ENCODE data around the gene RRP9.

RRP9 gene

GRCh38 chr3:51957520-51958205 lies 16.0 kb upstream of the RRP9 start:
- Histone ChIP-seq H3K4me1 (ENCODE audit: insufficient read depth, low read length, severe bottlenecking) (peaks cover 9% of the 10 kb centered on the region), H2AFZ (ENCODE audit: low read length) (no peak overlapping the region), H3K36me3 (ENCODE audit: insufficient read depth, low read length) (no peaks in the 10 kb centered on the region), H3K4me3 (ENCODE audit: low read depth, low read length, poor library complexity, severe bottlenecking) (no peak overlapping the region), H3K79me2 (ENCODE audit: insufficient read depth, low read length) (no peaks in the 10 kb centered on the region), H3K4me2 (ENCODE audit: low read length) (no peak overlapping the region), H3K9me2 (ENCODE audit: low read depth, low read length) (no peaks in the 10 kb centered on the region), H3F3A (ENCODE audit: insufficient read depth, low read length) (no peaks in the 10 kb centered on the region), H3K9me3 (ENCODE audit: low read length) (no peaks in the 10 kb centered on the region), H3K27ac (ENCODE audit: low read depth, low read length, poor library complexity, severe bottlenecking) (no peak overlapping the region), H3K9ac (ENCODE audit: low read length) (no peak overlapping the region), H4K20me1 (ENCODE audit: insufficient read depth, low read length) (no peaks in the 10 kb centered on the region), H3K27me3 (ENCODE audit: insufficient read depth, low read length) (0 out of 2 replicates have a peak, but pooled peaks cover 3% of the 10 kb centered on the region)
- TF ChIP-seq EZH2 (IDR thresholded peaks at IDR 0.05; ENCODE audit: borderline replicate concordance, low read length) (no peak), CTCF (IDR thresholded peaks at IDR 0.05; ENCODE audit: low read length) (no peak)

GRCh38 chr3:51955893-51956770 lies 14.4 kb upstream of the RRP9 start:
- H3K4me1 ChIP-seq (ENCODE audit: insufficient read depth, low read length, severe bottlenecking), result peaks cover 9% of the 10 kb centered on the region
- no peaks in the 10 kb centered on the region for H3F3A ChIP-seq (ENCODE audit: insufficient read depth, low read length)
- no peaks in the 10 kb centered on the region for H3K9me3 ChIP-seq (ENCODE audit: low read length)
- H3K27me3 ChIP-seq (ENCODE audit: insufficient read depth, low read length), result 0 out of 2 replicates have a peak, but pooled peaks cover 3% of the 10 kb centered on the region
- no peaks in the 10 kb centered on the region for H3K9me2 ChIP-seq (ENCODE audit: low read depth, low read length)
- peak overlapping the region; percentile 46 for H3K4me2 ChIP-seq (ENCODE audit: low read length)
- H3K27ac ChIP-seq (ENCODE audit: low read depth, low read length, poor library complexity, severe bottlenecking), result no peak overlapping the region
- peak overlapping the region; percentile 35 for H3K4me3 ChIP-seq (ENCODE audit: low read depth, low read length, poor library complexity, severe bottlenecking)
- no peaks in the 10 kb centered on the region for H4K20me1 ChIP-seq (ENCODE audit: insufficient read depth, low read length)
- peak; percentile 45 for TF ChIP-seq CTCF (IDR thresholded peaks at IDR 0.05; ENCODE audit: low read length)
- no peak for TF ChIP-seq EZH2 (IDR thresholded peaks at IDR 0.05; ENCODE audit: borderline replicate concordance, low read length)
- no peaks in the 10 kb centered on the region for H3K36me3 ChIP-seq (ENCODE audit: insufficient read depth, low read length)
- H3K79me2 ChIP-seq (ENCODE audit: insufficient read depth, low read length), result no peaks in the 10 kb centered on the region
- no peak overlapping the region; the same call in 1 of the 2 replicates for H3K9ac ChIP-seq (ENCODE audit: low read length)
- no peak overlapping the region for H2AFZ ChIP-seq (ENCODE audit: low read length)

- Histone ChIP-seq H3K4me2 (ENCODE audit: low read length) (peak within 1 kb of the TSS; percentile 46), H4K20me1 (ENCODE audit: insufficient read depth, low read length) (no peaks in the 10 kb centered on the region), H3K36me3 (ENCODE audit: insufficient read depth, low read length) (no peaks in the 10 kb centered on the region), H3K4me1 (ENCODE audit: insufficient read depth, low read length, severe bottlenecking) (peaks cover 9% of the 10 kb centered on the region), H3F3A (ENCODE audit: insufficient read depth, low read length) (no peaks in the 10 kb centered on the region), H3K27ac (ENCODE audit: low read depth, low read length, poor library complexity, severe bottlenecking) (no peak within 1 kb of the TSS), H3K9me2 (ENCODE audit: low read depth, low read length) (no peaks in the 10 kb centered on the region), H3K4me3 (ENCODE audit: low read depth, low read length, poor library complexity, severe bottlenecking) (peak within 1 kb of the TSS; percentile 35), H3K9me3 (ENCODE audit: low read length) (no peaks in the 10 kb centered on the region), H2AFZ (ENCODE audit: low read length) (no peak within 1 kb of the TSS), H3K27me3 (ENCODE audit: insufficient read depth, low read length) (0 out of 2 replicates have a peak, but pooled peaks cover 6% of the 10 kb centered on the region), H3K79me2 (ENCODE audit: insufficient read depth, low read length) (no peaks in the 10 kb centered on the region), H3K9ac (ENCODE audit: low read length) (no peak within 1 kb of the TSS; the same call in 1 of the 2 replicates)
- TF ChIP-seq EZH2 (IDR thresholded peaks at IDR 0.05; ENCODE audit: borderline replicate concordance, low read length), result no peak
- TF ChIP-seq CTCF (IDR thresholded peaks at IDR 0.05; ENCODE audit: low read length), result no peak
Measured at GRCh38 chr3:51955175-51955892, 13.6 kb upstream of the RRP9 start, which contains the start of gene GPR62. TSS of gene GPR62 (plus strand) at chr3:51955381. CDS start at chr3:51955653, 272 bp downstream.

Measured in OCI-LY1 (cell line).